ENCODE data around the gene TIFAB.

DNA sequence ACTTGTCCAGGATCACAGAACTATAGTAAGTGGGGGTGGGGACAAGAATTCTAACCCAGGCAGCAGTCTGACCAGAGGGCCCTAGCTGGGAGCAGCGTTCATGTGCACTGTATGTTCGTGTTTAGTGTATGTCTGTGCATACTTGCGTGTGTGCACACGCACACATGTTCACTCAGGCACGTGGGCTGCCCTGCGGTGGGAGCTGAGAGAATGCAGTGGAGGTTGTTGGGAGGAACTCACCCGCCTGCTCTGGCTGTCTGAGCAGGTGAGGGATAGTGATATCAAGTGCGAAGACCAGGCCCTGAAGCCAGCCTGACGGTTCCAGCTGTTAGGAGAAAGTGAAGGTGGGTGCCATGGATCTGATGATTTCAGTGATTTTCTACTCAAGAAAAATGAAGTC is 5.9 kb downstream of the TIFAB start:
- TF ChIP-seq, protein P1, sequence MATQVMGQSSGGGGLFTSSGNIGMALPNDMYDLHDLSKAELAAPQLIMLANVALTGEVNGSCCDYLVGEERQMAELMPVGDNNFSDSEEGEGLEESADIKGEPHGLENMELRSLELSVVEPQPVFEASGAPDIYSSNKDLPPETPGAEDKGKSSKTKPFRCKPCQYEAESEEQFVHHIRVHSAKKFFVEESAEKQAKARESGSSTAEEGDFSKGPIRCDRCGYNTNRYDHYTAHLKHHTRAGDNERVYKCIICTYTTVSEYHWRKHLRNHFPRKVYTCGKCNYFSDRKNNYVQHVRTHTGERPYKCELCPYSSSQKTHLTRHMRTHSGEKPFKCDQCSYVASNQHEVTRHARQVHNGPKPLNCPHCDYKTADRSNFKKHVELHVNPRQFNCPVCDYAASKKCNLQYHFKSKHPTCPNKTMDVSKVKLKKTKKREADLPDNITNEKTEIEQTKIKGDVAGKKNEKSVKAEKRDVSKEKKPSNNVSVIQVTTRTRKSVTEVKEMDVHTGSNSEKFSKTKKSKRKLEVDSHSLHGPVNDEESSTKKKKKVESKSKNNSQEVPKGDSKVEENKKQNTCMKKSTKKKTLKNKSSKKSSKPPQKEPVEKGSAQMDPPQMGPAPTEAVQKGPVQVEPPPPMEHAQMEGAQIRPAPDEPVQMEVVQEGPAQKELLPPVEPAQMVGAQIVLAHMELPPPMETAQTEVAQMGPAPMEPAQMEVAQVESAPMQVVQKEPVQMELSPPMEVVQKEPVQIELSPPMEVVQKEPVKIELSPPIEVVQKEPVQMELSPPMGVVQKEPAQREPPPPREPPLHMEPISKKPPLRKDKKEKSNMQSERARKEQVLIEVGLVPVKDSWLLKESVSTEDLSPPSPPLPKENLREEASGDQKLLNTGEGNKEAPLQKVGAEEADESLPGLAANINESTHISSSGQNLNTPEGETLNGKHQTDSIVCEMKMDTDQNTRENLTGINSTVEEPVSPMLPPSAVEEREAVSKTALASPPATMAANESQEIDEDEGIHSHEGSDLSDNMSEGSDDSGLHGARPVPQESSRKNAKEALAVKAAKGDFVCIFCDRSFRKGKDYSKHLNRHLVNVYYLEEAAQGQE (IDR thresholded peaks at IDR 0.05; ENCODE audit: insufficient read depth in 1 of 2, low read depth in 2 of 2, low read length in 2 of 2), result no peak
- TF ChIP-seq POLR2AphosphoS5 (IDR thresholded peaks at IDR 0.05; ENCODE audit: low read depth, low read length) (no peak), TAF1 (IDR thresholded peaks at IDR 0.05; ENCODE audit: borderline replicate concordance, insufficient read depth, low read length) (no peak)

All from PFSK-1 (cell line).